Activated T-helper 2 cell treated with anti-CD3 and anti-CD28 coated beads, Interferon-gamma antibody, Interleukin-2, Interleukin-4, amounts not matched to agents 10 μg/mL and 5 μg/mL and 100 μg/mL, durations not matched to agents 14 hours and 24 hours and 36 hours (primary cell): ENCODE results near the gene DDI2. TPM values are rescaled to one million over a fixed set of nuclear protein-coding genes. Genes with fewer than 3 reads are reported as not detected.
A peak's percentile ranks its signal among the peaks of the same experiment; 100 is the strongest.

Source experiments
- DNase-seq: peaks from one replicate; pipeline ENCODE4 v3.0.0; 2021; ENCODE audit warnings: low spot score
- H3K27ac Mint-ChIP-seq: one replicate; pipeline ENCODE4 v1.8.0; 2021; ENCODE audit warnings: mixed read lengths
- H3K27me3 Mint-ChIP-seq: one replicate; pipeline ENCODE4 v1.8.0; 2021; ENCODE audit warnings: low read depth, mixed read lengths
- H3K36me3 Mint-ChIP-seq: one replicate; pipeline ENCODE4 v1.8.0; 2021; ENCODE audit warnings: low read depth, mixed read lengths
- H3K4me1 Mint-ChIP-seq: one replicate; pipeline ENCODE4 v1.8.0; 2021; ENCODE audit warnings: low read depth, mixed read lengths
- H3K4me3 Mint-ChIP-seq: one replicate; pipeline ENCODE4 v1.8.0; 2021; ENCODE audit warnings: low read depth, mild to moderate bottlenecking, moderate library complexity, mixed read lengths
- H3K9me3 Mint-ChIP-seq: one replicate; pipeline ENCODE4 v1.8.0; 2021; ENCODE audit warnings: mixed read lengths
- intact Hi-C: fragments of 100-400 bp; cut with micrococcal nuclease; formaldehyde crosslinking; loops from one replicate; pipeline ENCODE4 v1.15.1; 2023
- total RNA-seq: library from RNA; stranded (reverse); gene quantifications from 2 replicates; pipeline ENCODE4 v1.2.3, GENCODE V29; 2022

The DDI2 gene
- total RNA-seq, 1 donor from 2014 or later = 46.4 TPM

DNA sequence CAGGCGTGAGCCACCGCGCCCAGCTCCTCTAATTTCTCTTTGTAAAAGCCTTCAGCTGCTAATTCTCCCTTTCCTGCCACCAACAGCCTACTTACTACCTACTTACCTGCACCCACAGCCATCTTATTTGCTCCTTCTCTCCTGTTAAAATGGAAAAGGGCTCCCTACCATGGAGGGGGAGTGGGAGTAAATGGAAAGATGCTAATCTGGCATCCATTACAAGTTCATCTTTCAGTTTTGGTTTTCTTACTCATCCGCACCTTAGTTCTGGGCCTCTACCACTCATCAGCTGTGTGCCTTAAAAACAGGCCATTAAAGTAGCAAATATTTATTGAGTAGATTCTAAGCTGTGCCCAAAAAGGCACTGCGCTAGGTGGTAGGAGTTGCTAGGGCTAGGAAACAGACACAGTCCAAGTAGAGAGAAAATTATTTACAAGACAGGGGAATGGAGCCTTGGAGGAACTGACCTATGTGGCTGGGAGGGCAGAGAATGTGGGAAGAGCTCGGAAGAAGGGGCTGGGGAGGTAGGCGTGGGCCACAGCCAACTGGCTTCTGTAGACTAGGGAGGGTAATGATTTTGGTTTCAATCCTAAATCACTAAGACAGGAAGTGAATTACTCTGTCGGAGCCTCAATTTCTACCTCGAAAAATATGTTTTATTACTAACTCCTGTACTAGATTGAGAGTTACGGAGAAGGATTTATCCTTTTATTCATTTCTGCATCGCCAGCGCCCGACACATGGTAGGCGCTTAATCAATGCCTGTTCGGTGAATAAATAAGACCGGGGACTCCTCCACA, 685 bp upstream of the DDI2 start:
- Mint-ChIP-seq H3K27me3 (no peaks in the 10 kb centered on the region), H3K4me3 (peak overlapping the region; percentile 85), H3K9me3 (no peaks in the 10 kb centered on the region), H3K4me1 (peaks cover 26% of the 10 kb centered on the region), H3K27ac (peak overlapping the region; percentile 95), H3K36me3 (peaks cover 24% of the 10 kb centered on the region)
- no peak for DNase-seq
- intact Hi-C loops = loop anchor here (1.0 to 10.0 kb wide), 5 partner anchors 66 to 751 kb away; partner anchors contain the start of genes DNAJC16, PLEKHM2, SZRD1 and ZBTB17

DNA sequence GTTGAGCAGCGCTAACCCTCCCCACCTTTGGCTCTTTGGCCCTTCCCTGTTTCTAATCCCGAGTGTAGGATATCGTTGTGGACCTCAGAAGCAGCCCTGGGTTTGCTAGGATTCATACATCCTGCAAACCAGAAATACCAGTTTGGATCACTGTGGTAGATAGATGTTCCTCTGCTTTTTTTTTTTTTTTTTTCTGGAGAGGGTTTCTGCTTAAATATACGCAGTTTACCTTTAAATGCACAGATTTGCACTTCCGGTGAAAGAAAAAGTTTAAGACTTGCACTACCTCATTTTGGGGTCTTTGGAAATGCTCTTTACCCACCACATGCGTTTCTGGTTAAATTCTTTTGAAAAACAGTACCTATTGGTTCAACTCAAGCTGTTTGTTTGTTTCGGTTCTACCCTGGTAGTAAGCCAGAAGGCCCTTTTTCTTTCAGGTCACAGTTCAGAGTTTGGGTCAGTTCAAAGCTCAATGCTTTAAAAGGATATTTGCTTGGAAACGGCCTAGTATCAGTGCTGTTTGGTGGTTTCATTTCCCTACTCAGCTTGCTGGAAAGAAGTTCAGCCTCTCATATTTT, 908 bp downstream of the DDI2 start:
- Mint-ChIP-seq H3K27me3 (no peaks in the 10 kb centered on the region), H3K36me3 (peaks cover 27% of the 10 kb centered on the region), H3K27ac (peak overlapping the region; percentile 86), H3K4me1 (peaks cover 38% of the 10 kb centered on the region), H3K4me3 (peak overlapping the region; percentile 85), H3K9me3 (no peaks in the 10 kb centered on the region)
- DNase-seq = no peak
- intact Hi-C loops = loop anchor here (5.0 to 10.0 kb wide), 3 partner anchors 64 to 357 kb away; partner anchors contain the start of genes PLEKHM2 and ZBTB17

DNA sequence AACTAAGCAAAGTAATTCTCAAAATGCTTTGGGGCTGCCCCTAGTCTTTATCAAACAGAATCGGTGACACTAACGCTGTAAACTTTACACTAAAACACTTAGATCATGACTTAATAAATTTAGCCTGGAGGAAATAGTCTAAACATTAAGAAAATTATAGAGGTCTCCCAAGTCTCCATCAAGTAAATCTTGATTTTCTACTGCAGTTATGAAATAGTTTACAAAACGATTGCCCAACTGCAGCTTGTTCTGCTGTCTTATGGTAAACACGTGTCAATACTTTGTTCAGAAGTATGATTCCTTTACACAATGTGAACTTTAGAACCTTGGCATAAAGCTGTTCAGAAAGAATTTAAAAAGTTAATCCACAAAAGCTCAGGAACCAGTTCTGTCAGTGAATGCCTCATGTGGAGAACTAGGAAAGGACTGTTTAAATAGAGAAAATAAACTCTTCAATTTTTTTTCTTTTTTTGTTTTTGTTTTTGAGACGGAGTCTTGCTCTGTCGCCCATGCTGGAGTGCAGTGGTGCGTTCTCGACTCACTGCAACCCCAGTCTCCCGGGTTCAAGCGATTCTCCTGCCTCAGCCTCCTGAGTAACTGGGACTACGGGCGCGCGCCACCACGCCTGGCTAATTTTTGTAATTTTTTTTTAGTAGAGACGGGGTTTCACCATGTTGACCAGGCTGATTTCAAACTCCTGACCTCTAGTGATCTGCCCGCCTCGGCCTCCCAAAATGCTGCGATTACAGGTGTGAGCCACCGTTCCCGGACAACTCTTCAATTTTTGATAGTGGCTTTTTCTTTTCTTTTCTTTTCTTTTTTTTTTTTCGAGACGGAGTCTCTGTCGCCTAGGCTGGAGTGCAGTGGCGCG, 1.6 kb downstream of the DDI2 start:
- DNase-seq = no peak
- H3K9me3 Mint-ChIP-seq = no peaks in the 10 kb centered on the region
- H3K27me3 Mint-ChIP-seq = no peaks in the 10 kb centered on the region
- peaks cover 27% of the 10 kb centered on the region for H3K36me3 Mint-ChIP-seq
- intact Hi-C loops = loop anchor here (5.0 to 10.0 kb wide), 3 partner anchors 63 to 356 kb away; partner anchors contain the start of genes PLEKHM2 and ZBTB17
- H3K4me1 Mint-ChIP-seq = peaks cover 38% of the 10 kb centered on the region
- peak overlapping the region; percentile 86 for H3K27ac Mint-ChIP-seq
- H3K4me3 Mint-ChIP-seq = peak overlapping the region; percentile 85

DNA sequence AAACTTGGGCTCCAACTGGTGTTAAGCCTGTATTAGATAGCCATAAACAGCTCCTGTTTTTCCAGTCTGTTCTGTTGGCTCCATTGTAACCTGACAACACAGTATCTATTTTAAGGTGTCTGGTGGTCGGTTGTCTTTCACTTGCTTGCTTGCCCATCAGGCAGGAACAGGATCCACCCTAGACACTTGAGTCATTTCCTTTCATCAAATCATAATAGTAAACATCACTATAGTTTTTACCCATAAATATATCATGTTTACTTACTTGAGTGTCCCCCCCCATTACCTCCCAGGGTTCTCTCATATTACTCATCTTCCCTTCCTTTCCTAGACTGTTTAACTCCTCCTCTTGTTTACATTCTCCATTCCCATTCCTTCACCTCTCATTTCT, 2.9 kb downstream of the DDI2 start:
- intact Hi-C loops = no loop called here
- peaks cover 45% of the 10 kb centered on the region for H3K4me1 Mint-ChIP-seq
- no peaks in the 10 kb centered on the region for H3K9me3 Mint-ChIP-seq
- peak overlapping the region; percentile 55 for H3K4me3 Mint-ChIP-seq
- DNase-seq = no peak
- H3K27ac Mint-ChIP-seq = no peak overlapping the region
- H3K27me3 Mint-ChIP-seq = no peaks in the 10 kb centered on the region
- H3K36me3 Mint-ChIP-seq = peaks cover 30% of the 10 kb centered on the region

DNA sequence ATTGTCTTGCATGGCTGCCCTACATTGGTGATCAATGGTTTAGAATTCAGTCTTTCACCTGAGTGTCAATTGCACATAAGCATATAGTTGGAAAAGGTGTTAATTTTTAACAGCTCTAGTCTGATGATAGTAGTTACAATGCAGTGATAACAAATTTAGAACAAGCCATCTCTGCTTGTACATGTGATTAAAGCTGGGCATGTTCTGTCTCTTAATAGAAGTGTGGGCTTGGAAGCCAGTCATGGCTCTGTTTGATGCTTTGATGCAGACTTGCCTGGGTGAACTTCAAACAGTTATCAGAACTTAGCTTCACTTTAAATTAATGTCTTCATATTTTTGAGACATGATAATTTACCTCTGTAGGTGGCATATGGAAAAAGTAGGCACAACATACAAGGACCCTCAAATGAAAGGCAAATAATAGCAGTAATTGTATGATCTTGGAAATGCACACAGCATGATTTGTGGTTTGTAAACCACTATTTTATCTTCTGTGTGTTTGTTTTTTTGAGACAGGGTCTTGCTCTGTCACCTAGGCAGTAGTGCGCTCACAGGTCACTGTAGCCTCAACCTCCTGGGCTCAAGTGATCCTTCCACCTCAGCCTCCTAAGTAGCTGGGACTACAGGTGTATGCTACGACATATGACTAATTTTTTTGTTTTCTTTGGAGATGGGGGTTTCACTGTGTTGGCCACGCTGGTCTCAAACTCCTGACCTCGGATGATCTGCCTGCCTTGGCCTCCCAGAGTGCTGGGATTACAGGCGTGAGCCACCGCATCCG, 3.8 kb downstream of the DDI2 start:
- peaks cover 32% of the 10 kb centered on the region for H3K36me3 Mint-ChIP-seq
- no peak overlapping the region for H3K4me3 Mint-ChIP-seq
- no peaks in the 10 kb centered on the region for H3K9me3 Mint-ChIP-seq
- no peak for DNase-seq
- no peaks in the 10 kb centered on the region for H3K27me3 Mint-ChIP-seq
- H3K4me1 Mint-ChIP-seq = peaks cover 50% of the 10 kb centered on the region
- H3K27ac Mint-ChIP-seq = no peak overlapping the region
- intact Hi-C loops = no loop called here

DNA sequence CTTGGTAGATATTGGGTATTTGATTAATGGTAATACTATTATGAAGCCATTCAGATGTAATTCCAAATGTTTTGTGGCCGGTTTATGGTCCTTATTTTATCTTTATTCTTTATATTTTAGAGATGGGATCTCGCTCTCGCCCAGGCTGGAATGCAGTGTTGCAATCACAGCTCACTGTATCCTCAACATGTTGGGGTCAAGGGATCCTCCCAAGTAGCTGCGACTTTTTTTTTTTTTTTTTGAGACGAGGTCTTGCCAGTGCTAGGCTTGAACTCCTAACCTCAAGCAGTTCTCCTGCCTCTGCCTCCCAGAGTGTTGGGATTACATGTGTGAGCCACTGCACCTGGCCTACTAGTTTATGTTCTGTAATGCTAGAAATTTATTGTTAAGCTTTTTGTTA, 4.7 kb downstream of the DDI2 start:
- peaks cover 41% of the 10 kb centered on the region for H3K36me3 Mint-ChIP-seq
- no peaks in the 10 kb centered on the region for H3K27me3 Mint-ChIP-seq
- peaks cover 50% of the 10 kb centered on the region for H3K4me1 Mint-ChIP-seq
- H3K9me3 Mint-ChIP-seq = no peaks in the 10 kb centered on the region
- H3K27ac Mint-ChIP-seq = no peak overlapping the region
- no peak overlapping the region for H3K4me3 Mint-ChIP-seq
- intact Hi-C loops = no loop called here
- no peak for DNase-seq

DNA sequence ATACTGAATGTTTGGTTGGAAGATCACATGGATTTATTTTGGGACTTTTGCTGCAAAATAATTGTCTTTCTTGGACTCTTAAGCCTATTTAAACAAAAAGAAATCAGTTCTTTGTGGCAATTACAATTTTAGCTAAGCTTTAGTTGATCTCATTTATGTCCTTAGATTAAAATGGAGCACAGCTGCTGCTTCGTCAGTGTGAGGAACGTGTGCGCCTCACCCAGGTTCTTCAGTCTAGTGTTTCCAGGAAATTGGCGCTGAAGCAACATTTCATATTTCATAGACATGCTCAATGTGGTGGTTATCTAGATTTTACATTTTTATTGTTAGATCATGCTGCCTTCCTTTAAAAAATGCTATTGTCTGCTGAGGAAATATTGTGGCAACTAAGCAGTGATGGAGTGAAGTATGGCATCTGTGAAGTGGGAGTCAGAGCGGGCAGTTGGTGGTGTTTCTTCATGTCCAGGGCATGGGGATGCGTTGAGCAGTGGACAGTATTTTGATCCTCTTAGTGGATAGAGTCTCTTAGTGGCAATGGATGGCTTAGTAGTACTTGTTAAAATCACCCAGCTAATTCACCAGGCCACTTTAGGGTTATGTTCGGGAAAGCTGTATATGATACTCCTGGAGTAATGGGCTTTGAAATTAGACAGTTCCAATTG, 5.6 kb downstream of the DDI2 start:
- peaks cover 57% of the 10 kb centered on the region for H3K4me1 Mint-ChIP-seq
- no peaks in the 10 kb centered on the region for H3K27me3 Mint-ChIP-seq
- H3K9me3 Mint-ChIP-seq = no peaks in the 10 kb centered on the region
- H3K36me3 Mint-ChIP-seq = peaks cover 48% of the 10 kb centered on the region
- intact Hi-C loops = no loop called here
- H3K27ac Mint-ChIP-seq = no peak overlapping the region
- H3K4me3 Mint-ChIP-seq = no peak overlapping the region
- no peak for DNase-seq

DNA sequence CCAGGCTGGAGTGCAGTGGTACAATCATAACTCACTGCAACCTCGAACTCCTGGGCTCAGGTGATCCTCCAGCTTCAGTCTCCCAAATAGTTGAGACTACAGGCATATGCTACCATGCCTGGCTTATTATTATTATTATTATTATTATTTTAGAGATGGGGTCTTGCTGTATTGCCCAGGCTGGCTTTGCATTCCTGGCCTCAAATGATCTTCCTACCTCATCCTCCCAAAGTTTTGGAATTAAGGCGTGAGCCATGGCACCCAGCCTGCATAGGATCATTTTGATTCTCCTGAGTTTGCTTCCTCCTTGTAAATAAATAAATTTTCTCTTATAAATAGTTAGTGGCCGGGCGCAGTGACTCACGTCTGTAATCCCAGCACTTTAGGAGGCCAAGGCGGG, 6.2 kb downstream of the DDI2 start:
- peaks cover 45% of the 10 kb centered on the region for H3K36me3 Mint-ChIP-seq
- H3K4me1 Mint-ChIP-seq = peaks cover 59% of the 10 kb centered on the region
- H3K27me3 Mint-ChIP-seq = no peaks in the 10 kb centered on the region
- intact Hi-C loops = no loop called here
- no peak for DNase-seq
- H3K4me3 Mint-ChIP-seq = no peak overlapping the region
- no peaks in the 10 kb centered on the region for H3K9me3 Mint-ChIP-seq
- no peak overlapping the region for H3K27ac Mint-ChIP-seq

DNA sequence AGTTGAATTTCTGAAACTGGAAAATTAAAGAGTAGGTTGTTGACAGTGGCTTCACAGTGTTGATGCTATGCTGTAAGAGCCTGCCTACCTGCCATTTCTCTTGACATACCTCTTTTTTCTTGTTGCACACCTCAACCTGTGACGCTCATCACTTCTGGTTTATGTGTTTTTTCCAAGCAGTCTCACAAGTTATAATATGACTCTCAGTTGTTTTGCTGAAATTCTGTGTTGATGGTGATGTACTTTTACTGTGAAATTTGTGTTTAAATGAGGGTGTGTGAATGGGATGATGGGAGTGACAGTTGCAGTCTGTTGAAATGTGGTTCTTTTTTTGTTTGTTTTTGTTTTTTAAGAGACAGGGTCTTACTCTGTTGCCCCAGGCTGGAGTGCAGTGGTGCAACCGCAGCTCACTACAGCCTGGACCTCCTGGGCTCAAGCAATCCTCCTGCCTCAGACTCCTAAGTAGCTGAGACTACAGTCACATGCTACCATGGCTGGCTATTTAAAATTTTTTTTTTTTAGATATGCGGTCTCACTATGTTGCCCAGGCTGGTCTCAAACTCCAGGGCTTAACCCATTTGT, 7.0 kb downstream of the DDI2 start:
- H3K9me3 Mint-ChIP-seq = no peaks in the 10 kb centered on the region
- H3K27ac Mint-ChIP-seq = no peak overlapping the region

DNA sequence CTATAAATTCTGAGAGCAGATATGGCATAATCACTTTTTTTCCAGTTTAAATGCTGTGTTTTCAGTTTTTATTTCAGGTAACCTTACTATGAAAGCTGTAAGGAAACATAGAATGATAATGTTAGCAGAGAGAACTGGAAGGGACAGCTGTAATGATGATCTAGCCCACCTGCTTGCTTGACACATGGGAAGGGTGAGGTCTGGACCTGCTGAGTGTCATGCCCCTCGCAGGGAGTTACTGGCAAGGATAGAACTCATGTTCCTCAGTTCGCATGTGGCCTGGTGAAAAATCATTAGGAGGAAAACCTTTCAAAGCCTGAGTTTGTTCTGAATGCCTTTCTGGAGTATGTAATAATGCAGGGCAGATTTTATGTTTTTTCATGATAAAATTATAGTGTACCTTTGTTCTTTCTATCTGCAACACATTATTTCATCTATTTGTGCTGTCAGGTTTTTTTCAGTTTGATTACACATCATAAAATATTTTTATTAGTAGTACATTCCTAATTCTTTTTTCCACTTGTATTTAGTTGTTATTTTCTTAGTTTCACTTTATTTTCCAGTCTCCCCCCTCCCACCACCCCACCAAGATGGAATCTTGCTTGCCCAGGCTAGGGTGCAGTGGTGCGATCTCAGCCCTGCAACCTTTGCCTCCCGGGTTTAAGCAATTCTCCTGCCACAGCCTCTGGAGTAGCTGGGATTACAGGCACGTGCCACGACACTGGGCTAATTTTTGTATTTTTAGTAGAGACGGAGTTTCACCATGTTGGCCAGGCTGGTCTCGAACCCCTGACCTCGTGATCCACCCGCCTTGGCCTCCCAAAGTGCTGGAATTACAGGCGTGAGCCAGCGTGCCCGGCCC, 8.0 kb downstream of the DDI2 start:
- no peaks in the 10 kb centered on the region for H3K27me3 Mint-ChIP-seq
- H3K36me3 Mint-ChIP-seq = peaks cover 47% of the 10 kb centered on the region
- no peak overlapping the region for H3K27ac Mint-ChIP-seq
- intact Hi-C loops = no loop called here
- H3K4me1 Mint-ChIP-seq = peaks cover 50% of the 10 kb centered on the region
- H3K4me3 Mint-ChIP-seq = no peak overlapping the region
- DNase-seq = no peak
- no peaks in the 10 kb centered on the region for H3K9me3 Mint-ChIP-seq

More for the DNA sequence above, 7.0 kb downstream of the DDI2 start:
- intact Hi-C loops = no loop called here
- no peaks in the 10 kb centered on the region for H3K27me3 Mint-ChIP-seq
- H3K4me1 Mint-ChIP-seq = peaks cover 53% of the 10 kb centered on the region
- DNase-seq = no peak
- peaks cover 44% of the 10 kb centered on the region for H3K36me3 Mint-ChIP-seq
- no peak overlapping the region for H3K4me3 Mint-ChIP-seq
